HepG2 (cell line): ENCODE measurements around the gene PIP5K1C. TPM values are rescaled to one million over a fixed set of nuclear protein-coding genes. Genes with fewer than 3 reads are reported as not detected.

Experiments
- ATF7 ChIP-seq, 2 experiments: fragments of 450-650 bp in 1 of 2; sonication (generic) in 1 of 2; formaldehyde crosslinking in 1 of 2; IDR thresholded peaks; 2 replicates each; pipeline versions ENCODE4 v1.4.0 to v1.6.1; 2016 to 2020; ENCODE audit warnings: antibody characterized with exemption in 1 of 2, mild to moderate bottlenecking in 1 of 2, missing genetic modification reagents in 1 of 2
- BCL6 ChIP-seq: IDR thresholded peaks from 2 replicates; pipeline ENCODE4 v1.6.1; 2016; ENCODE audit warnings: missing genetic modification reagents, missing compliant biosample characterization
- CHD2 ChIP-seq: IDR thresholded peaks from 2 replicates; pipeline ENCODE4 v1.6.1; 2011; ENCODE audit warnings: low read depth, low read length, improper control_type of control experiment
- CREB1 ChIP-seq, 2 experiments: fragments of 450-650 bp in 1 of 2; IDR thresholded peaks; 2 replicates each; pipeline ENCODE4 v1.6.1; 2016 to 2017; ENCODE audit warnings: control low read depth in 1 of 2, mild to moderate bottlenecking in 1 of 2, missing compliant biosample characterization in 1 of 2, missing genetic modification characterization in 1 of 2
- EP300 ChIP-seq, 3 experiments: sonication (generic) in 1 of 3; formaldehyde crosslinking in 1 of 3; IDR thresholded peaks; 2 replicates each; pipeline versions ENCODE4 v1.5.1 to v1.6.1; 2011 to 2020; ENCODE audit warnings: low read depth in 2 of 3, low read length in 2 of 3, borderline replicate concordance in 1 of 3, improper control_type of control experiment in 1 of 3, mild to moderate bottlenecking in 1 of 3, missing genetic modification reagents in 1 of 3, moderate library complexity in 1 of 3
- ERF ChIP-seq: IDR thresholded peaks from 2 replicates; pipeline ENCODE4 v1.6.1; 2018; ENCODE audit warnings: missing biosample characterization, missing genetic modification reagents
- HOXA5 ChIP-seq: sonication (generic); formaldehyde crosslinking; IDR thresholded peaks from 2 replicates; pipeline ENCODE4 v1.4.0; 2020; ENCODE audit warnings: missing genetic modification reagents
- ISL2 ChIP-seq: sonication (generic); formaldehyde crosslinking; IDR thresholded peaks from 2 replicates; pipeline ENCODE4 v1.5.0; 2020; ENCODE audit warnings: missing genetic modification reagents
- MTA1 ChIP-seq: sonication (generic); formaldehyde crosslinking; IDR thresholded peaks from 2 replicates; pipeline ENCODE4 v1.4.0; 2020; ENCODE audit warnings: missing genetic modification reagents, mild to moderate bottlenecking, borderline replicate concordance
- NAIF1 ChIP-seq: sonication (generic); formaldehyde crosslinking; IDR thresholded peaks from 2 replicates; pipeline ENCODE4 v1.5.0; 2020; ENCODE audit warnings: mild to moderate bottlenecking, missing genetic modification reagents, borderline replicate concordance
- RFX3 ChIP-seq: IDR thresholded peaks from 2 replicates; pipeline ENCODE4 v1.6.1; 2016; ENCODE audit warnings: missing biosample characterization, missing genetic modification reagents
- SMARCC2 ChIP-seq: fragments of 450-650 bp; IDR thresholded peaks from 2 replicates; pipeline ENCODE4 v1.6.1; 2017; ENCODE audit warnings: antibody characterized with exemption, mild to moderate bottlenecking
- SUZ12 ChIP-seq: fragments of 150-350 bp; IDR thresholded peaks from 2 replicates; pipeline ENCODE4 v1.6.1; 2014; ENCODE audit warnings: low read depth, low read length
- TAF15 ChIP-seq: fragments of 200-400 bp; formaldehyde crosslinking; IDR thresholded peaks from one replicate; pipeline ENCODE4 v1.6.1; 2018; ENCODE audit warnings: mild to moderate bottlenecking, low read depth, low read length; ENCODE audit not compliant: poor library complexity, severe bottlenecking
- ZBTB3 ChIP-seq: sonication (generic); formaldehyde crosslinking; IDR thresholded peaks from 2 replicates; pipeline ENCODE4 v1.4.0; 2020; ENCODE audit warnings: low read depth, mild to moderate bottlenecking, moderate library complexity, missing genetic modification reagents, borderline replicate concordance
- ZNF121 ChIP-seq: sonication (generic); formaldehyde crosslinking; IDR thresholded peaks from 2 replicates; pipeline ENCODE4 v1.5.0; 2020; ENCODE audit warnings: mild to moderate bottlenecking, missing genetic modification reagents
- ZNF18 ChIP-seq: sonication (generic); formaldehyde crosslinking; IDR thresholded peaks from 2 replicates; pipeline ENCODE4 v1.8.0; 2022; ENCODE audit warnings: mild to moderate bottlenecking, missing genetic modification reagents; ENCODE audit not compliant: insufficient replicate concordance
- ZNF276 ChIP-seq: sonication (generic); formaldehyde crosslinking; IDR thresholded peaks from 2 replicates; pipeline ENCODE4 v1.4.0; 2020; ENCODE audit warnings: mild to moderate bottlenecking, low read depth, missing genetic modification reagents
- ZNF501 ChIP-seq: sonication (generic); formaldehyde crosslinking; IDR thresholded peaks from 2 replicates; pipeline ENCODE4 v1.5.1; 2020; ENCODE audit warnings: mild to moderate bottlenecking, moderate library complexity, missing genetic modification reagents
- ZNF761 ChIP-seq: sonication (generic); formaldehyde crosslinking; conservative IDR thresholded peaks from 2 replicates; pipeline ENCODE4 v1.4.0; 2020; ENCODE audit warnings: mild to moderate bottlenecking, missing genetic modification reagents
- polyA plus RNA-seq, 8 experiments: library from polyadenylated mRNA; depleted of rRNA in 3 of 8; stranded (reverse) in 7 of 8; unstranded in 1 of 8; fragments of >200 nt; fragmentation: Illumina TruSeq in 4 of 8; extraction: Trizol in 4 of 8; gene quantifications; 2 replicates each; pipeline versions ENCODE4 v1.2.1 to v1.2.3, GENCODE V29; 2011 to 2016; ENCODE audit warnings: low read depth in 4 of 8, missing spikeins in 1 of 8, mixed read lengths in 1 of 8; ENCODE audit not compliant: insufficient read depth in 1 of 8
- total RNA-seq, 5 experiments: library from RNA; depleted of rRNA; stranded (reverse); fragments of >200 nt; fragmentation: Illumina TruSeq; extraction: Trizol; gene quantifications; 2 replicates each; pipeline ENCODE4 v1.2.3, GENCODE V29; 2016; ENCODE audit warnings: low read depth in 1 of 5
- TF ChIP-seq, protein P1 (sequence below), 2 experiments: fragments of 450-650 bp in 1 of 2; sonication (generic) in 1 of 2; formaldehyde crosslinking; IDR thresholded peaks; 2 replicates each; pipeline versions ENCODE4 v1.5.0 to v1.8.0; 2020 to 2022; ENCODE audit warnings: mild to moderate bottlenecking in 1 of 2, missing genetic modification reagents in 1 of 2
- TF ChIP-seq, protein P2 (sequence below): IDR thresholded peaks from 2 replicates; pipeline ENCODE4 v1.6.1; 2012; ENCODE audit warnings: inconsistent platforms

The PIP5K1C gene
- total and polyA plus RNA-seq, 2 of the 13 experiments (the other 11 are each of a cell fraction or from before 2014, with no cell fraction given), result 3.6 to 4.3 TPM

GRCh38 chr19:3721131-3721886, 21.0 kb upstream of the PIP5K1C start (continued):
- TF ChIP-seq SUZ12 (no peak), ZNF18 (CRISPR knock-in tag) (no peak), ZNF501 (CRISPR knock-in tag) (peak; percentile 61; the same call in 1 of the 2 replicates), CHD2 (peak; percentile 26; the same call in 1 of the 2 replicates), SMARCC2 (no peak), RFX3 (no peak), ATF7 (IDR thresholded peaks at IDR 0.05) (no peak), ATF7 (CRISPR knock-in tag; IDR thresholded peaks at IDR 0.05) (no peak), MTA1 (CRISPR knock-in tag) (no peak; the same call in 1 of the 2 replicates), ISL2 (peak; percentile 61), TAF15 (peak; percentile 88), ZNF761 (CRISPR knock-in tag) (no peak), CREB1 (IDR thresholded peaks at IDR 0.05) (0 out of 2 replicates have a peak, but pooled peaks have one; percentile 7), CREB1 (CRISPR knock-in tag; IDR thresholded peaks at IDR 0.05) (no peak), ERF (CRISPR knock-in tag) (0 out of 2 replicates have a peak, but pooled peaks have one; percentile 16), EP300 (IDR thresholded peaks at IDR 0.05; ENCODE audit: low read depth in 2 of 2, low read length in 2 of 2) (peak in 1 of 2 experiments; percentile 25; a peak in 1 of 4 replicates), EP300 (CRISPR knock-in tag; IDR thresholded peaks at IDR 0.05; ENCODE audit: borderline replicate concordance) (no peak), BCL6 (CRISPR knock-in tag) (no peak), ZBTB3 (CRISPR knock-in tag) (no peak), ZNF121 (CRISPR knock-in tag) (0 out of 2 replicates have a peak, but pooled peaks have one; percentile 14), NAIF1 (CRISPR knock-in tag) (no peak), HOXA5 (CRISPR knock-in tag) (peak; percentile 36; the same call in 1 of the 2 replicates), ZNF276 (no peak)
- TF ChIP-seq, protein P1, sequence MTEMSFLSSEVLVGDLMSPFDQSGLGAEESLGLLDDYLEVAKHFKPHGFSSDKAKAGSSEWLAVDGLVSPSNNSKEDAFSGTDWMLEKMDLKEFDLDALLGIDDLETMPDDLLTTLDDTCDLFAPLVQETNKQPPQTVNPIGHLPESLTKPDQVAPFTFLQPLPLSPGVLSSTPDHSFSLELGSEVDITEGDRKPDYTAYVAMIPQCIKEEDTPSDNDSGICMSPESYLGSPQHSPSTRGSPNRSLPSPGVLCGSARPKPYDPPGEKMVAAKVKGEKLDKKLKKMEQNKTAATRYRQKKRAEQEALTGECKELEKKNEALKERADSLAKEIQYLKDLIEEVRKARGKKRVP (CRISPR knock-in tag; IDR thresholded peaks at IDR 0.05), result 0 out of 4 replicates have a peak, but pooled peaks of 1 of the 2 experiments have one; percentile 18
- TF ChIP-seq, protein P2, sequence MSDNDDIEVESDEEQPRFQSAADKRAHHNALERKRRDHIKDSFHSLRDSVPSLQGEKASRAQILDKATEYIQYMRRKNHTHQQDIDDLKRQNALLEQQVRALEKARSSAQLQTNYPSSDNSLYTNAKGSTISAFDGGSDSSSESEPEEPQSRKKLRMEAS, result peak; percentile 66
